NCI-H345 treated with DMSO at 0.1 percent for 48 hours (cell line): Measurements from ENCODE around the gene SLC6A9.

Experiments
- DNase-seq: peaks from one replicate; lab custom pipeline; 2025; ENCODE audit not compliant: unreplicated experiment; lab: John Stamatoyannopoulos, UW

SLC6A9 gene

DNA sequence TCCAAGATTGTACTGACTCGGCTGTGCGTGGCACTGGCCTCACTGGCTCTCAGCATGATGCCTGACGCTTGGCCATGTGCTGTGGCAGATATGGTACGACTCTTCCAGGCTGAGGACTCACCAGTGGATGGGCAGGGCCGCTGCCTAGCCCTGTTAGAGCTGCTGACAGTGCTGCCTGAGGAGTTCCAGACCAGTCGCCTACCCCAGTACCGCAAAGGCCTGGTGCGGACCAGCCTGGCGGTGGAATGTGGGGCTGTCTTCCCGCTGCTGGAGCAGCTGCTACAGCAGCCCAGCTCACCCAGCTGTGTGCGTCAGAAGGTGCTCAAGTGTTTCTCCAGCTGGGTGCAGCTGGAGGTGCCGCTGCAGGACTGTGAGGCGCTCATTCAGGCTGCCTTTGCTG lies 81.6 kb downstream of the SLC6A9 start:
- no peak for DNase-seq

GRCh38 chr1:43947874-43948437 lies 83.3 kb downstream of the SLC6A9 start:
- no peak for DNase-seq

DNA sequence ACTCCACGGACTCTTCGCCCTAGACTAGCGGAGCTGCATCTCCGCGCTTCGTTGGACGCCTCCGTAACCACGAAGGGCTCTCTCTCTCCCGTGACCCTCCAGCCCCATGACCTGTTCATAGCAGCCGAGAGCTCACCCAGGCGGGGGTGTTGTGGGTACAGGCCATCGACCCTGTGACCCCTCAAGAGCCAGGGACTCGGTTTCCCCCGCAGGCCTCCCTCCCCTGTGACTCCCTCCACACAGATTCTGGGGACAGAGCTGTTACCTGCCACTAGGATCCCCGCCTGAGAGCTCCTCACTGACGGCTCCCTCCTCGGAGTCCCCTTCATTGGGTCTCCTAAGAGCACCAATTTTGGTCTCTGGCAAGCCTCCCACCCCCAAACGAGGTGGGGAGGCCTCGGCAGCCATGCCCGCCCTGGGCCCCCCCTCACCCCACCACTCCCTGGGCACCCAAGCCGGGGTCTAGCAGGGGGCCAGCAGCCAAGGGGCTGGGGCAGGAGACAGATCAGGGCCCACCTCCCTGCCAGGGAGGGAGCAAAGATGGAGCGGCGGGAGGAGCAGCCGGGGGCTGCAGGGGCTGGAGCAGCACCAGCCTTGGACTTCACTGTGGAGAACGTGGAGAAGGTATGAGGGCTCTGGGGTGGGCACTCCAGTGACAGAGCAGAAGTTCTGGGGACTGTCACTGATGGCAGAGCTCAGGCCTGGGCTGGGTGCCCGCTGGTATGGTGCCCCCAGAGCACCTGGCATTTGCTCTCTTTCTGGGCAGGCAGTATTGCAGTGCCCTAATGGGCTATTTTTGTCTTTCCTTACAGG lies 84.0 kb downstream of the SLC6A9 start:
- no peak for DNase-seq
